WTC11 (cell line): ENCODE data around the gene PLXNA2. TPM values are rescaled to one million over a fixed set of nuclear protein-coding genes. Genes with fewer than 3 reads are reported as not detected.

ENCODE experiments used
- ATAC-seq: fragments of 200-7000 bp; cut with Tn5 transposase; 2 replicates; pipeline ENCODE4 v1.10.0; 2021; ENCODE audit warnings: mild to moderate bottlenecking, moderate library complexity
- CTCF ChIA-PET: fragments of 300-600 bp; sonication (Branson Sonifier 250); formaldehyde crosslinking; loops from one replicate; lab custom pipeline; 2021; ENCODE audit warnings: antibody characterized with exemption; lab: Charles Lee
- POLR2A ChIA-PET: fragments of 350-600 bp; sonication (Branson Sonifier 250); formaldehyde crosslinking; loops from one replicate; lab custom pipeline; 2021; ENCODE audit warnings: antibody characterized with exemption; lab: Charles Lee
- DNase-seq: peaks from one replicate; pipeline ENCODE4 v3.0.0; 2021; ENCODE audit warnings: low spot score
- H3K27ac Mint-ChIP-seq: 2 replicates; pipeline ENCODE4 v1.8.0; 2021; ENCODE audit warnings: mixed read lengths
- H3K27me3 Mint-ChIP-seq: 2 replicates; pipeline ENCODE4 v1.8.0; 2021; ENCODE audit warnings: low read depth, mild to moderate bottlenecking, moderate library complexity, mixed read lengths
- H3K36me3 Mint-ChIP-seq: 2 replicates; pipeline ENCODE4 v1.8.0; 2021; ENCODE audit warnings: mixed read lengths
- H3K4me1 Mint-ChIP-seq: 2 replicates; pipeline ENCODE4 v1.8.0; 2022; ENCODE audit warnings: mixed read lengths
- H3K4me3 Mint-ChIP-seq: 2 replicates; pipeline ENCODE4 v1.8.0; 2021; ENCODE audit warnings: mild to moderate bottlenecking, moderate library complexity, mixed read lengths
- H3K9me3 Mint-ChIP-seq: 2 replicates; pipeline ENCODE4 v1.8.0; 2021; ENCODE audit warnings: mixed read lengths
- ESRRA ChIP-seq: sonication (generic); formaldehyde crosslinking; IDR thresholded peaks from 2 replicates; pipeline ENCODE4 v1.8.1; 2022; ENCODE audit warnings: mild to moderate bottlenecking, missing genetic modification reagents, borderline replicate concordance
- FOXJ3 ChIP-seq: sonication (generic); formaldehyde crosslinking; IDR thresholded peaks from 2 replicates; pipeline ENCODE4 v1.9.0; 2021; ENCODE audit warnings: missing genetic modification reagents, mild to moderate bottlenecking, borderline replicate concordance
- FOXP1 ChIP-seq: sonication (generic); formaldehyde crosslinking; IDR thresholded peaks from 2 replicates; pipeline ENCODE4 v1.8.0; 2022; ENCODE audit warnings: missing genetic modification reagents, mild to moderate bottlenecking, moderate library complexity, borderline replicate concordance
- HMGA2 ChIP-seq: fragments of 250-450 bp; sonication (Bioruptor Pico); IDR thresholded peaks from 2 replicates; pipeline ENCODE4 v1.4.0; 2021; ENCODE audit warnings: mild to moderate bottlenecking, moderate library complexity
- KAT7 ChIP-seq: sonication (generic); formaldehyde crosslinking; IDR thresholded peaks from 2 replicates; pipeline ENCODE4 v1.8.1; 2023; ENCODE audit warnings: missing genetic modification reagents, mild to moderate bottlenecking, borderline replicate concordance
- NFE2L1 ChIP-seq: sonication (generic); formaldehyde crosslinking; IDR thresholded peaks from 2 replicates; pipeline ENCODE4 v1.8.1; 2023; ENCODE audit warnings: missing genetic modification reagents
- NR3C1 ChIP-seq: sonication (generic); formaldehyde crosslinking; conservative IDR thresholded peaks from 2 replicates; pipeline ENCODE4 v1.8.1; 2023; ENCODE audit warnings: low read depth, mild to moderate bottlenecking, missing genetic modification reagents
- OVOL2 ChIP-seq: fragments of 250-450 bp; sonication (Bioruptor Pico); IDR thresholded peaks from 2 replicates; pipeline ENCODE4 v1.9.0; 2021; ENCODE audit warnings: mild to moderate bottlenecking, borderline replicate concordance
- SP1 ChIP-seq: sonication (generic); formaldehyde crosslinking; conservative IDR thresholded peaks from 2 replicates; pipeline ENCODE4 v1.8.1; 2022; ENCODE audit warnings: missing genetic modification reagents
- TCF7 ChIP-seq: sonication (generic); formaldehyde crosslinking; IDR thresholded peaks from 2 replicates; pipeline ENCODE4 v1.8.0; 2022; ENCODE audit warnings: mild to moderate bottlenecking, low read depth, missing genetic modification reagents, moderate library complexity
- TEAD4 ChIP-seq: sonication (generic); formaldehyde crosslinking; IDR thresholded peaks from 2 replicates; pipeline ENCODE4 v1.8.0; 2022; ENCODE audit warnings: mild to moderate bottlenecking, missing genetic modification reagents
- ZBTB21 ChIP-seq: sonication (generic); formaldehyde crosslinking; IDR thresholded peaks from 2 replicates; pipeline ENCODE4 v1.8.1; 2023; ENCODE audit warnings: mild to moderate bottlenecking, missing genetic modification reagents, borderline replicate concordance
- ZNF121 ChIP-seq: sonication (generic); formaldehyde crosslinking; IDR thresholded peaks from 2 replicates; pipeline ENCODE4 v1.8.0; 2023; ENCODE audit warnings: missing genetic modification reagents
- ZNF263 ChIP-seq: sonication (generic); formaldehyde crosslinking; IDR thresholded peaks from 2 replicates; pipeline ENCODE4 v1.8.1; 2022; ENCODE audit warnings: low read depth, mild to moderate bottlenecking, moderate library complexity, missing genetic modification reagents
- ZNF671 ChIP-seq: fragments of 250-450 bp; sonication (Bioruptor Pico); IDR thresholded peaks from 2 replicates; pipeline ENCODE4 v1.8.0; 2021; ENCODE audit warnings: mild to moderate bottlenecking
- total RNA-seq: library from RNA; stranded (reverse); gene quantifications from 3 replicates; pipeline ENCODE4 v1.2.3, GENCODE V29; 2021
- TF ChIP-seq, protein P1 (sequence below): fragments of 250-450 bp; sonication (Bioruptor Pico); IDR thresholded peaks from 2 replicates; pipeline ENCODE4 v2.1.2; 2022; ENCODE audit warnings: mild to moderate bottlenecking, moderate library complexity
- TF ChIP-seq, protein P2 (sequence below): fragments of 250-450 bp; sonication (Bioruptor Pico); IDR thresholded peaks from 2 replicates; pipeline ENCODE4 v1.9.0; 2021; ENCODE audit warnings: mild to moderate bottlenecking
- TF ChIP-seq, protein P3 (sequence below): sonication (generic); formaldehyde crosslinking; IDR thresholded peaks from 2 replicates; pipeline ENCODE4 v1.8.0; 2023; ENCODE audit warnings: mild to moderate bottlenecking, missing genetic modification reagents
- TF ChIP-seq, protein P4 (sequence below): fragments of 200-600 bp; IDR thresholded peaks from 2 replicates; pipeline ENCODE4 v1.8.0; 2022; ENCODE audit warnings: antibody characterized with exemption
- TF ChIP-seq, protein P5 (sequence below): sonication (generic); formaldehyde crosslinking; IDR thresholded peaks from 2 replicates; pipeline ENCODE4 v1.8.1; 2023; ENCODE audit warnings: mild to moderate bottlenecking, moderate library complexity, missing genetic modification reagents
- TF ChIP-seq, protein P6 (sequence below): sonication (generic); formaldehyde crosslinking; IDR thresholded peaks from 2 replicates; pipeline ENCODE4 v1.8.1; 2022; ENCODE audit warnings: missing genetic modification reagents, borderline replicate concordance

Gene PLXNA2
- total RNA-seq, 1 experiment from 2014 or later = 4.2 TPM

DNA sequence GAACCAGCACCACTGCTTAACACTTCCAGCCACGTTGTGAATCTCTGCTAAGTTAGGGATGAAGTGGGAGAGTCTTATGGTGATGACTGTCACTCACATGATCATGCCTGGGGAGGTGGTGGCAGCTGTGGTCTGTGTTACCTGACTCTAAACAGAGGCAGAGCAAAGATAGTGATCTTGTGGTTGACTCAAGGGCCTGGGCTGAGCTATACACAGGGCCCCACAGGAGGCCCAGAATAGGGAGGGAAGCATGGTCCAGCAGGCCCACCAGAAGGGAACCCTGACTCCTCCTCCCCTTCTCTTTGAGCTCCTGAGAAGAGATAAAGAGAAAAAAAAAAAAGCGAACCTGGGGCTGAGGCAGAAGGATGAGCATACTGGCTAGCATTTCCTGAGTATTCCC lies 55.0 kb downstream of the PLXNA2 start:
- TF ChIP-seq KAT7 (no peak), HMGA2 (CRISPR knock-in tag) (no peak), NFE2L1 (no peak), OVOL2 (no peak), FOXJ3 (CRISPR knock-in tag) (no peak), TEAD4 (no peak), TCF7 (CRISPR knock-in tag) (no peak), FOXP1 (CRISPR knock-in tag) (no peak), ZBTB21 (CRISPR knock-in tag) (no peak), NR3C1 (no peak), ZNF671 (CRISPR knock-in tag) (no peak)
- TF ChIP-seq, protein P1, sequence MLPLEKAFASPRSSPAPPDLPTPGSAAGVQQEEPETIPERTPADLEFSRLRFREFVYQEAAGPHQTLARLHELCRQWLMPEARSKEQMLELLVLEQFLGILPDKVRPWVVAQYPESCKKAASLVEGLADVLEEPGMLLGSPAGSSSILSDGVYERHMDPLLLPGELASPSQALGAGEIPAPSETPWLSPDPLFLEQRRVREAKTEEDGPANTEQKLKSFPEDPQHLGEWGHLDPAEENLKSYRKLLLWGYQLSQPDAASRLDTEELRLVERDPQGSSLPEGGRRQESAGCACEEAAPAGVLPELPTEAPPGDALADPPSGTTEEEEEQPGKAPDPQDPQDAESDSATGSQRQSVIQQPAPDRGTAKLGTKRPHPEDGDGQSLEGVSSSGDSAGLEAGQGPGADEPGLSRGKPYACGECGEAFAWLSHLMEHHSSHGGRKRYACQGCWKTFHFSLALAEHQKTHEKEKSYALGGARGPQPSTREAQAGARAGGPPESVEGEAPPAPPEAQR (CRISPR knock-in tag) = no peak
- TF ChIP-seq, protein P2, sequence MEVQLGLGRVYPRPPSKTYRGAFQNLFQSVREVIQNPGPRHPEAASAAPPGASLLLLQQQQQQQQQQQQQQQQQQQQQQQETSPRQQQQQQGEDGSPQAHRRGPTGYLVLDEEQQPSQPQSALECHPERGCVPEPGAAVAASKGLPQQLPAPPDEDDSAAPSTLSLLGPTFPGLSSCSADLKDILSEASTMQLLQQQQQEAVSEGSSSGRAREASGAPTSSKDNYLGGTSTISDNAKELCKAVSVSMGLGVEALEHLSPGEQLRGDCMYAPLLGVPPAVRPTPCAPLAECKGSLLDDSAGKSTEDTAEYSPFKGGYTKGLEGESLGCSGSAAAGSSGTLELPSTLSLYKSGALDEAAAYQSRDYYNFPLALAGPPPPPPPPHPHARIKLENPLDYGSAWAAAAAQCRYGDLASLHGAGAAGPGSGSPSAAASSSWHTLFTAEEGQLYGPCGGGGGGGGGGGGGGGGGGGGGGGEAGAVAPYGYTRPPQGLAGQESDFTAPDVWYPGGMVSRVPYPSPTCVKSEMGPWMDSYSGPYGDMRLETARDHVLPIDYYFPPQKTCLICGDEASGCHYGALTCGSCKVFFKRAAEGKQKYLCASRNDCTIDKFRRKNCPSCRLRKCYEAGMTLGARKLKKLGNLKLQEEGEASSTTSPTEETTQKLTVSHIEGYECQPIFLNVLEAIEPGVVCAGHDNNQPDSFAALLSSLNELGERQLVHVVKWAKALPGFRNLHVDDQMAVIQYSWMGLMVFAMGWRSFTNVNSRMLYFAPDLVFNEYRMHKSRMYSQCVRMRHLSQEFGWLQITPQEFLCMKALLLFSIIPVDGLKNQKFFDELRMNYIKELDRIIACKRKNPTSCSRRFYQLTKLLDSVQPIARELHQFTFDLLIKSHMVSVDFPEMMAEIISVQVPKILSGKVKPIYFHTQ = no peak
- TF ChIP-seq, protein P3, sequence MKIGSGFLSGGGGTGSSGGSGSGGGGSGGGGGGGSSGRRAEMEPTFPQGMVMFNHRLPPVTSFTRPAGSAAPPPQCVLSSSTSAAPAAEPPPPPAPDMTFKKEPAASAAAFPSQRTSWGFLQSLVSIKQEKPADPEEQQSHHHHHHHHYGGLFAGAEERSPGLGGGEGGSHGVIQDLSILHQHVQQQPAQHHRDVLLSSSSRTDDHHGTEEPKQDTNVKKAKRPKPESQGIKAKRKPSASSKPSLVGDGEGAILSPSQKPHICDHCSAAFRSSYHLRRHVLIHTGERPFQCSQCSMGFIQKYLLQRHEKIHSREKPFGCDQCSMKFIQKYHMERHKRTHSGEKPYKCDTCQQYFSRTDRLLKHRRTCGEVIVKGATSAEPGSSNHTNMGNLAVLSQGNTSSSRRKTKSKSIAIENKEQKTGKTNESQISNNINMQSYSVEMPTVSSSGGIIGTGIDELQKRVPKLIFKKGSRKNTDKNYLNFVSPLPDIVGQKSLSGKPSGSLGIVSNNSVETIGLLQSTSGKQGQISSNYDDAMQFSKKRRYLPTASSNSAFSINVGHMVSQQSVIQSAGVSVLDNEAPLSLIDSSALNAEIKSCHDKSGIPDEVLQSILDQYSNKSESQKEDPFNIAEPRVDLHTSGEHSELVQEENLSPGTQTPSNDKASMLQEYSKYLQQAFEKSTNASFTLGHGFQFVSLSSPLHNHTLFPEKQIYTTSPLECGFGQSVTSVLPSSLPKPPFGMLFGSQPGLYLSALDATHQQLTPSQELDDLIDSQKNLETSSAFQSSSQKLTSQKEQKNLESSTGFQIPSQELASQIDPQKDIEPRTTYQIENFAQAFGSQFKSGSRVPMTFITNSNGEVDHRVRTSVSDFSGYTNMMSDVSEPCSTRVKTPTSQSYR (CRISPR knock-in tag) = no peak
- TF ChIP-seq, all 79 proteins: peak for 0
- Mint-ChIP-seq H3K9me3 (no peaks in the 10 kb centered on the region), H3K36me3 (no peaks in the 10 kb centered on the region), H3K27me3 (no peaks in the 10 kb centered on the region), H3K4me3 (no peak overlapping the region), H3K27ac (no peak overlapping the region), H3K4me1 (no peaks in the 10 kb centered on the region)
- DNase-seq = no peak
- ATAC-seq = no peak
- CTCF ChIA-PET = interaction anchor here (0.6 to 2.9 kb wide), 6 partner anchors 22 to 1153 kb away, joined by 3 to 30 read pairs (median 3); no protein-coding TSS in a partner anchor
- POLR2A ChIA-PET = no interaction called here

DNA sequence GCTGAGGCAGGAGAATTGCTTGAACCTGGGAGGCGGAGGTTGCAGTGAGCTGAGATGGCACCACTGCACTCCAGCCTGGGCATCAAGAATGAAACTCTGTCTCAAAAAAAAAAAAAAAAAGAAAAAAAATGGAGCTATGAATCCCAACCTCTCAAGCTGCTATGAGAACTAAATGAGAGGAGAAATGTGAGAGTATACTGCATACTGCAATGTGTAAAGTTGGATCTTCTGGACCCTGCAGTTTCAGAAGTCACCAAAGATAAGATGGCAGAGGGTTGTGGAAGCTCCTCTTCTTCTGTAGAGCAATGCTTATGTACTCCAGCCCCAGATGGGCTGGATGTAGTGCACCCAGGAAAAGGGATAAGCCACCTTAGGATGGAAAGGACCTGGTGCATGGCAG lies 55.6 kb downstream of the PLXNA2 start:
- Mint-ChIP-seq H3K4me1 (no peaks in the 10 kb centered on the region), H3K27ac (no peak overlapping the region), H3K27me3 (no peaks in the 10 kb centered on the region), H3K9me3 (no peaks in the 10 kb centered on the region), H3K36me3 (no peaks in the 10 kb centered on the region), H3K4me3 (no peak overlapping the region)
- ChIA-PET CTCF (interaction anchor here (0.6 to 2.9 kb wide), 4 partner anchors 22 to 1154 kb away, joined by 3 to 30 read pairs (median 3); no protein-coding TSS in a partner anchor), POLR2A (no interaction called here)
- DNase-seq (no peak), ATAC-seq (no peak)
- TF ChIP-seq ZNF121 (CRISPR knock-in tag) (no peak), TEAD4 (no peak), SP1 (CRISPR knock-in tag) (no peak), ESRRA (no peak), ZNF263 (CRISPR knock-in tag) (no peak)
- TF ChIP-seq, protein P4, sequence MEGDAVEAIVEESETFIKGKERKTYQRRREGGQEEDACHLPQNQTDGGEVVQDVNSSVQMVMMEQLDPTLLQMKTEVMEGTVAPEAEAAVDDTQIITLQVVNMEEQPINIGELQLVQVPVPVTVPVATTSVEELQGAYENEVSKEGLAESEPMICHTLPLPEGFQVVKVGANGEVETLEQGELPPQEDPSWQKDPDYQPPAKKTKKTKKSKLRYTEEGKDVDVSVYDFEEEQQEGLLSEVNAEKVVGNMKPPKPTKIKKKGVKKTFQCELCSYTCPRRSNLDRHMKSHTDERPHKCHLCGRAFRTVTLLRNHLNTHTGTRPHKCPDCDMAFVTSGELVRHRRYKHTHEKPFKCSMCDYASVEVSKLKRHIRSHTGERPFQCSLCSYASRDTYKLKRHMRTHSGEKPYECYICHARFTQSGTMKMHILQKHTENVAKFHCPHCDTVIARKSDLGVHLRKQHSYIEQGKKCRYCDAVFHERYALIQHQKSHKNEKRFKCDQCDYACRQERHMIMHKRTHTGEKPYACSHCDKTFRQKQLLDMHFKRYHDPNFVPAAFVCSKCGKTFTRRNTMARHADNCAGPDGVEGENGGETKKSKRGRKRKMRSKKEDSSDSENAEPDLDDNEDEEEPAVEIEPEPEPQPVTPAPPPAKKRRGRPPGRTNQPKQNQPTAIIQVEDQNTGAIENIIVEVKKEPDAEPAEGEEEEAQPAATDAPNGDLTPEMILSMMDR = no peak
- TF ChIP-seq, protein P5, sequence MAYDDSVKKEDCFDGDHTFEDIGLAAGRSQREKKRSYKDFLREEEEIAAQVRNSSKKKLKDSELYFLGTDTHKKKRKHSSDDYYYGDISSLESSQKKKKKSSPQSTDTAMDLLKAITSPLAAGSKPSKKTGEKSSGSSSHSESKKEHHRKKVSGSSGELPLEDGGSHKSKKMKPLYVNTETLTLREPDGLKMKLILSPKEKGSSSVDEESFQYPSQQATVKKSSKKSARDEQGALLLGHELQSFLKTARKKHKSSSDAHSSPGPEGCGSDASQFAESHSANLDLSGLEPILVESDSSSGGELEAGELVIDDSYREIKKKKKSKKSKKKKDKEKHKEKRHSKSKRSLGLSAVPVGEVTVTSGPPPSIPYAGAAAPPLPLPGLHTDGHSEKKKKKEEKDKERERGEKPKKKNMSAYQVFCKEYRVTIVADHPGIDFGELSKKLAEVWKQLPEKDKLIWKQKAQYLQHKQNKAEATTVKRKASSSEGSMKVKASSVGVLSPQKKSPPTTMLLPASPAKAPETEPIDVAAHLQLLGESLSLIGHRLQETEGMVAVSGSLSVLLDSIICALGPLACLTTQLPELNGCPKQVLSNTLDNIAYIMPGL (CRISPR knock-in tag) = no peak
- TF ChIP-seq, protein P6, sequence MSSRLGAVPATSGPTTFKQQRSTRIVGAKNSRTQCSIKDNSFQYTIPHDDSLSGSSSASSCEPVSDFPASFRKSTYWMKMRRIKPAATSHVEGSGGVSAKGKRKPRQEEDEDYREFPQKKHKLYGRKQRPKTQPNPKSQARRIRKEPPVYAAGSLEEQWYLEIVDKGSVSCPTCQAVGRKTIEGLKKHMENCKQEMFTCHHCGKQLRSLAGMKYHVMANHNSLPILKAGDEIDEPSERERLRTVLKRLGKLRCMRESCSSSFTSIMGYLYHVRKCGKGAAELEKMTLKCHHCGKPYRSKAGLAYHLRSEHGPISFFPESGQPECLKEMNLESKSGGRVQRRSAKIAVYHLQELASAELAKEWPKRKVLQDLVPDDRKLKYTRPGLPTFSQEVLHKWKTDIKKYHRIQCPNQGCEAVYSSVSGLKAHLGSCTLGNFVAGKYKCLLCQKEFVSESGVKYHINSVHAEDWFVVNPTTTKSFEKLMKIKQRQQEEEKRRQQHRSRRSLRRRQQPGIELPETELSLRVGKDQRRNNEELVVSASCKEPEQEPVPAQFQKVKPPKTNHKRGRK (CRISPR knock-in tag) = no peak
